AG10803 (cell line): Measurements from ENCODE around the gene CLDN9.
A peak's percentile ranks its signal among the peaks of the same experiment; 100 is the strongest.

ENCODE experiments used
- DNase-seq: peaks from one replicate; pipeline ENCODE4 v3.0.0; 2010; ENCODE audit warnings: low read depth
- H3K4me3 ChIP-seq: 2 replicates; pipeline ENCODE4 v1.5.1; 2011; ENCODE audit warnings: mild to moderate bottlenecking, low read length, control low read depth
- CTCF ChIP-seq: conservative IDR thresholded peaks from 2 replicates; pipeline ENCODE4 v1.5.1; 2011; ENCODE audit warnings: mild to moderate bottlenecking, low read length, control low read depth, inconsistent platforms

The CLDN9 gene

GRCh38 chr16:3028716-3029319 is 16.1 kb downstream of the CLDN9 start:
- H3K4me3 ChIP-seq: no peak overlapping the region
- no peak for DNase-seq
- no peak for TF ChIP-seq CTCF

- peak; percentile 41 for DNase-seq
- H3K4me3 ChIP-seq: peak overlapping the region; percentile 7; the same call in 1 of the 2 replicates
- no peak for TF ChIP-seq CTCF
Measured at GRCh38 chr16:3029491-3030221, 16.9 kb downstream of the CLDN9 start.

GRCh38 chr16:3030222-3031212 is 17.8 kb downstream of the CLDN9 start:
- no peak for TF ChIP-seq CTCF
- no peak overlapping the region for H3K4me3 ChIP-seq

GRCh38 chr16:3032624-3033023 is 19.9 kb downstream of the CLDN9 start:
- TF ChIP-seq CTCF: no peak
- no peak for DNase-seq

More at GRCh38 chr16:3030222-3031212, 17.8 kb downstream of the CLDN9 start:
- no peak for DNase-seq

GRCh38 chr16:3035289-3035971 is 22.7 kb downstream of the CLDN9 start:
- DNase-seq: no peak
- TF ChIP-seq CTCF: no peak
- H3K4me3 ChIP-seq: no peak overlapping the region

More at GRCh38 chr16:3032624-3033023, 19.9 kb downstream of the CLDN9 start:
- no peak overlapping the region for H3K4me3 ChIP-seq

GRCh38 chr16:3035972-3036725 is 23.4 kb downstream of the CLDN9 start:
- DNase-seq: no peak
- TF ChIP-seq CTCF: no peak
- H3K4me3 ChIP-seq: no peak overlapping the region
